ENCODE measurements around the gene ZBTB46.

The ZBTB46 gene

GRCh38 chr20:63828951-63829350 is 2.1 kb downstream of the ZBTB46 start:
- Histone ChIP-seq H3K27ac (ENCODE audit: extremely low read depth, low read depth, low read length) (no peak overlapping the region), H3K4me1 (ENCODE audit: control insufficient read depth, insufficient read depth, low read length) (no peaks in the 10 kb centered on the region), H3K4me3 (ENCODE audit: low read depth, low read length) (no peak overlapping the region), H3K36me3 (ENCODE audit: control insufficient read depth in 2 of 2, insufficient read depth in 1 of 2, low read length in 2 of 2) (no peaks in the 10 kb centered on the region), H3K9me3 (ENCODE audit: control insufficient read depth, insufficient read depth, low read depth, low read length) (no peaks in the 10 kb centered on the region)
- TF ChIP-seq ZNF214 (tag by site-specific recombination; IDR thresholded peaks at IDR 0.05; ENCODE audit: borderline replicate concordance), result no peak
- TF ChIP-seq ZNF600 (tag by site-specific recombination; IDR thresholded peaks at IDR 0.05), result peak; percentile 45; the same call in 1 of the 2 replicates
- CTCF ChIA-PET, result interaction anchor here (0.8 kb wide), 1 partner anchor 291 kb away, joined by 5 read pairs; no protein-coding TSS in a partner anchor
- POLR2A ChIA-PET, result no interaction called here

- Histone ChIP-seq H3K9me3 (ENCODE audit: control insufficient read depth, insufficient read depth, low read depth, low read length) (no peaks in the 10 kb centered on the region), H3K27ac (ENCODE audit: extremely low read depth, low read depth, low read length) (no peak overlapping the region), H3K36me3 (ENCODE audit: control insufficient read depth in 2 of 2, insufficient read depth in 1 of 2, low read length in 2 of 2) (no peaks in the 10 kb centered on the region), H3K4me1 (ENCODE audit: control insufficient read depth, insufficient read depth, low read length) (no peaks in the 10 kb centered on the region), H3K4me3 (ENCODE audit: low read depth, low read length) (no peak overlapping the region)
- peak; percentile 57; the same call in 1 of the 2 replicates for TF ChIP-seq ZBTB6 (tag by site-specific recombination; IDR thresholded peaks at IDR 0.05)
- no peak for TF ChIP-seq ZNF639 (tag by site-specific recombination; IDR thresholded peaks at IDR 0.05)
- CTCF ChIA-PET, result no interaction called here
- POLR2A ChIA-PET, result no interaction called here
Measured at GRCh38 chr20:63828545-63828944, 2.5 kb downstream of the ZBTB46 start.

- no peak for TF ChIP-seq ZNF677 (tag by site-specific recombination; IDR thresholded peaks at IDR 0.05)
- POLR2A ChIA-PET, result no interaction called here
- Histone ChIP-seq H3K4me1 (ENCODE audit: control insufficient read depth, insufficient read depth, low read length) (no peaks in the 10 kb centered on the region), H3K9me3 (ENCODE audit: control insufficient read depth, insufficient read depth, low read depth, low read length) (no peaks in the 10 kb centered on the region), H3K27ac (ENCODE audit: extremely low read depth, low read depth, low read length) (no peak overlapping the region), H3K4me3 (ENCODE audit: low read depth, low read length) (no peak overlapping the region), H3K36me3 (ENCODE audit: control insufficient read depth in 2 of 2, insufficient read depth in 1 of 2, low read length in 2 of 2) (no peaks in the 10 kb centered on the region)
- CTCF ChIA-PET, result no interaction called here
Measured at GRCh38 chr20:63828124-63828523, 2.9 kb downstream of the ZBTB46 start.

GRCh38 chr20:63826753-63827152 is 4.3 kb downstream of the ZBTB46 start:
- Histone ChIP-seq H3K36me3 (ENCODE audit: control insufficient read depth in 2 of 2, insufficient read depth in 1 of 2, low read length in 2 of 2) (no peaks in the 10 kb centered on the region), H3K4me3 (ENCODE audit: low read depth, low read length) (no peak overlapping the region), H3K27ac (ENCODE audit: extremely low read depth, low read depth, low read length) (no peak overlapping the region), H3K4me1 (ENCODE audit: control insufficient read depth, insufficient read depth, low read length) (no peaks in the 10 kb centered on the region), H3K9me3 (ENCODE audit: control insufficient read depth, insufficient read depth, low read depth, low read length) (no peaks in the 10 kb centered on the region)
- ChIA-PET CTCF (no interaction called here), POLR2A (interaction anchor here (2.7 kb wide), 1 partner anchor 38 kb away, joined by 6 read pairs; the partner anchor contains the start of gene TPD52L2)
- TF ChIP-seq ZNF600 (tag by site-specific recombination; IDR thresholded peaks at IDR 0.05) (peak; percentile 21; the same call in 1 of the 2 replicates), ZNF677 (tag by site-specific recombination; IDR thresholded peaks at IDR 0.05) (no peak)

- no peaks in the 10 kb centered on the region for H3K4me1 ChIP-seq (ENCODE audit: control insufficient read depth, insufficient read depth, low read length)
- no peak overlapping the region for H3K27ac ChIP-seq (ENCODE audit: extremely low read depth, low read depth, low read length)
- POLR2A ChIA-PET, result interaction anchor here (0.7 to 2.7 kb wide), 2 partner anchors 40 to 270 kb away, joined by 6 read pairs; partner anchors contain the start of gene TPD52L2
- CTCF ChIA-PET, result no interaction called here
- no peaks in the 10 kb centered on the region for H3K9me3 ChIP-seq (ENCODE audit: control insufficient read depth, insufficient read depth, low read depth, low read length)
- no peak overlapping the region for H3K4me3 ChIP-seq (ENCODE audit: low read depth, low read length)
- no peak for TF ChIP-seq ZNF302 (tag by site-specific recombination; IDR thresholded peaks at IDR 0.05; ENCODE audit: low read depth)
- no peak for TF ChIP-seq ZNF501 (tag by site-specific recombination; IDR thresholded peaks at IDR 0.05)
- TF ChIP-seq ZNF658 (tag by site-specific recombination; IDR thresholded peaks at IDR 0.05), result no peak
- TF ChIP-seq ZNF248 (tag by site-specific recombination; IDR thresholded peaks at IDR 0.05), result no peak
- TF ChIP-seq YY2 (tag by site-specific recombination; IDR thresholded peaks at IDR 0.05), result no peak
- no peak for TF ChIP-seq ZNF518A (tag by site-specific recombination; conservative IDR thresholded peaks at IDR 0.05; ENCODE audit: low read depth)
- no peaks in the 10 kb centered on the region for H3K36me3 ChIP-seq (ENCODE audit: control insufficient read depth in 2 of 2, insufficient read depth in 1 of 2, low read length in 2 of 2)
Measured at GRCh38 chr20:63825331-63826118, 5.5 kb downstream of the ZBTB46 start.
